Stimulated activated CD4-positive, alpha-beta T cell treated with anti-CD3 and anti-CD28 coated beads, Interleukin-4, amount 100 ng/mL, for 48 hours (primary cell): Measurements from ENCODE around the gene KIDINS220.

Experiments used
- DNase-seq, 2 donors: peaks; one replicate each; pipeline ENCODE4 v3.0.0-alpha.2; 2020; ENCODE audit warnings: low read depth in 2 of 2

Gene KIDINS220

DNA sequence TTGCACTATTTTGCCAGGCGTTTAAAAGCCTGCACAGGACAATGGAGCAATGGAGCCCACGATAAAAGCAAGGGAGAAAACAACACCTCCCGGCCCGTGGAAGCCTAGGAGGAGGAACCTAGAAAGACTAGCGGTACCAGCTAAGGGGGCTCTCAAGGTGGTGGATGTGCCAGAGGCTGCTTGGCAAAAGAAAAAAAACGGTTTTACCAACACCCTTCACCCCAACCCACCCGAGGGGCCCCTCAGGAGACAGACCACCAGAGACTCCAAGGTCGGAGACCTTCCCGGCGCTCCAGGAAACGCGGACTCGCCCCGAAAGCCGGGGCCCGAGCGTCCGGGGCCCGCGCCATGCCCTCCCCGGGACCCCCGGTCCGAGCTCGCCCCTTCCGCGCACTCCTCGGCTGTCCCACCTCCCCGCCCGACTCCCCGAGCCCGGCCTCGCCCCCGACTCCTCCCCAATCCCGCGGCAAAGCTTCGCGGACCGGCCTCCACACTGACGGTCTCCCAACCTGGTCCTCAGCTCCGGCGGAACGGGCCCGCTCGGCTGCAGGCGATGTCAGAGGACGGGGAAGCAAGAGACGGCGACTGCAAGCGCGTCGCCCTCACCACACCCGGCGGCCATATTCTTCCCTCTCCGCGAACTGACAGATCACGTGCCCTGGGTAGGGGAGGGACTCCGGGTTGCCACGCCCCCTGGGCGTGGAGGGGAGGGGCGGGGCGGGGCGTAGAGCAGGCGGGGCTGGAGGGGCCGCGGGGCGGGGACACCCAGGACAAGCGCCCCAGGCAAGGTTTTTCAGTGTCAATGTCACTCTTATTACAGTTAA is at the start of gene KIDINS220:
Gene KIDINS220, minus strand, starts transcription at position 643 of the 824 bp plus-strand sequence. CDS start 10,520 bp downstream, outside the sequence.
- peak; percentile 70 to 79 for DNase-seq

DNA sequence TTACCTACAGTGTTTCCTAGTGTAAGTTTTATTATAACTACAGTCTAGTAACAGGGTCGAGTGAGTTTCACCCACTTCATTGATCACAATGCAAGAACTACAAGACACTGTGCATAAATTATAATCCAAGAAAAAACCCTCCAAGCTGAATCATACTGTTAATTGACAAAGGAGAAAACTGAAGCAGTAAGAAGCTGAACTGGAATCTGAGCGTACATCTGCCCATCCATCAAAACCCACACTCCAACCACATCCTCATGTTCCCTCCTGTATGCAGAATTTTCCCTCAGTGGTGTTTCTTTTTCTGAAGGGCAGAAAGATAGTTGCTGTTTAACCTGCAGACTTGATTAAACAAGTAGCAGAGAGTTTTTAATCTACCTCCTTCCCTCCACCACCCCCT is 49.5 kb upstream of the KIDINS220 start:
- no peak for DNase-seq

DNA sequence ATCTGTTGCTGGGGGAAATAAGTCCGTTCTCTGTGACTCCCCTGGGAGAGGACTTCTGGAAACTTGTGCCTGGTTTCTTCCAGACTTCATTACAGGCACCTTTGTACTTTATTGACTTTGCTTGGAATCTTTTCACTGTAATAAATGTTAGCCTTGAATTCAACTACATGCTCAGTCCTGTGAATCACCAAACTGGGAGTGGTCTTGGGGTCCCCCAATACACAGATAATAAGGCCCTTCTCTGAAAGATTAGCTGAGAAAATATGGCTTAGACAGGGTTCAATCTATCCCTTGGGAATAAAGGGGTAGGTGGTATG is 48.7 kb upstream of the KIDINS220 start:
- no peak for DNase-seq

DNA sequence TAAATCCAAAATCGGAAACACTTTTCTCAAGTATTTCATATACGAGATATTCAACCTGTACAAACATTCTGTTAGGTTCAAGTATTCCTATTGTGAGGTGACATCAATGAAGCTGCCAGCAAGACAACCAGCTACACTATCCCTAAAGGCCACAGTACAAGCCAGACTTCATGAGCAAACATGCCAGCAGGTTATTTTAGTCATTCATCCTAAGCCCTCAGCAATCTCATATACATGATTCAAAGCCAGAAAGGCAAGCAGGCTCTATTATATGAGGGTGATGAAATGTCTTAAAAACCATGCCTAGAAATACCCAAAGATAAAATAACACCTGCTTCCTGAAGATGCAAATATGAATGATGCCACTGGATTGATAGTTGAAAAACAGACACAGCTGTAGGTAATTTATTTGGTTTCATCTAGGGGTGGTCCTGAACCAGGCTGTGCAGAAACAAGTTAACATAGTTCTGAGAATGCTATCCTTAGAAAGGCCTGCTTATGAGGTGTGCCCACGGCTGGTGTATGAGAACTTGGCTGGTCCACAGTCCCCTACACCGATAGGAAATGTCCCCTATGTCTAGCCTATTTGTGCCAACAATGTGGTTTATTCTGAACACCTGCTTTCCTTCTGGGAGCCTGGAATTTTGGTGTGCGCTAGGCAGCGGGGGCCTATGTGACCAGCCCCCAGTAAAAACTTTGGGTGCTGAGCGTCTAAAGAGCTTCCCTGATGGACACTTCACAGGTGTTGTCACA is 48.2 kb upstream of the KIDINS220 start:
- DNase-seq: no peak

DNA sequence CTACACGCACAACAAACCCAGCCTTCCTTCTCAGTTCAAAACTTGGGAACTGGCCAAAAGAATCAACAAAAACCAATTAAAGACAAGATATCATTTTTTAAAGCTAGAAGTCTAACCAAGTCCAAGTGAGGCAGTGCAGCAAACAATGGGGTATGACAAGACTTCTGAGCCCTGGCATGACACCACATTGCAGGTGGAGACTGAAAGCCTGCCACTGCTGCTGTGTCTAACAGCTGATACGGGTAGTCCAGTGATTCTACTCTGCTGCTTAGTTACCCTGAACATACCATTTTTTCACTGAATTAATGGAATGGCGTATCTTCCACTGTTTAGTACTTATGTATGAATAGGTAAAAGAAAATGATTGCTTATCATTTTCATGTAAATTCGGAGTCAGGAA is 47.4 kb upstream of the KIDINS220 start:
- DNase-seq: no peak

DNA sequence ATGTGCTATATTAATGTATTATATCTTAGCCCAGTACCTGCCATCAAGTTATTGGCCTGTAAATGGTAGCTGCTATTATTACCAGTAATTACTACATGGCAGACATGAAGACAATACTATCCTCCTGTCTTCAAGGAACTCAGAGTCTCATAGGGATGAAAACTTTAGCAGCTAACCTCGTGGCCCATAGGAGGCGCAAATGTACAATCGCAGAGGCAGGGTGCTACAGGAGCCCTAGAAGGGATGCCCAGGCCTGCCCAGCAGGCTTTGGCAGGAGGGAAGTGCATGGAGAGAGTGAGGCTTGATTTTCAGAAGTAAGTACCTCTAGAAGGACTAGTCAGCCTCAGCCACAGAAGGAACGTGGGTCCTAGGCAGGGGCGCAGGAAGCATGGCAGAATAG is 44.7 kb upstream of the KIDINS220 start:
- DNase-seq: no peak

DNA sequence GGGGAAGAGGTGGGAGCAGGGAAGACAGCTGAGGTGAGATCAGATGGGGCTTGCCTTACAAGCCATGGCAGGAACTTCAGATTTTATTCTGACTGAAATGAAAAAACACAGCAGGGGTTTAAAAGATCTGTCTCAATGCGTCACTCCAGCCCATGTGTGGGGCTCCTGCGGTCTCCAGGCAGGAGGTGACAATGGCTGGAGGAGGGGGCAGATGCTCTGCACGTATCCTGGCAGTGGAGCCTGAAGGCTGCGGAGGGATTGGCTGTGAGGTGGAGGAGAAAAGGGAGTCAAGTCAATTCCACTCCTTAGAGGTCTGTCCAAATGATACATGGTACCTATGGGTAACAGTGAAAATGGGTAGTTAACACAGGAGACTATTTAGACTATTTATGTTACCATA is 40.5 kb upstream of the KIDINS220 start:
- no peak for DNase-seq

DNA sequence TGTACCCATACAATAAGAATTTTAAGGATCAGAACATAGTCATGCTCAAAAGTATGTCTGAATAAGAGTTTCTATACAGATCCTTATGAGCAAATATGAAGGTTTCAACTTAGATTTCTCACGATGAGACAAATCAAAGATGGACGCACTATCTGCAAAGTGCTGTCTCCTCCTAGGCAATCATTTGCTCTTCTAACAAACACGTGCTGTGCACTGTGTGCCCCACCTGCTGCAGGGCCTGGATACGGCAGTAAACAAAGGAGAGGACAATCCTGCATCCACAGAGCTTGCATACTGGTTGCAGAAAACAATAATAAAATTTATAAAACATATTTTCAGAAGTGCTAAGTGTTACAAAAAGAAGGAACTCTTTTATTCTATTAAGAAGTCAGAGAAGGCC is 39.9 kb upstream of the KIDINS220 start:
- no peak for DNase-seq

DNA sequence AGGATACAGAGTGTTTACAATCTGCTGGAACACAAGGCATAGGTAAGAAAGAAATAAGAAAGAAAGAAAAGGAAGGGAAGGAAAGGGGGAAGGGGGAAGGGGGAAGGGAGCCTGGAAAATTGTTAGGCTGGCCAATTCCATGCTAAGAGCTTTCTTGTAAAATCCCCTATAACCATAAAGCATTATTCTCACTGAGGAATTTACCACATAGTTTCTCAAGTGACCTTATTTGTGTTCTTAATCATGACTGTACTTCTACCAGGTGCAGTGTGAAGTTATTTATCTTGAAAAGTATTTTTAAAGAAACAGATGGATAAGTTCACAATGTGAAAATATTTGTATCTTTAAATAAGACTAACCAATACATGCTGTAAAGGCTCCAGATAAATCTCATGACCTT is 39.2 kb upstream of the KIDINS220 start:
- no peak for DNase-seq

DNA sequence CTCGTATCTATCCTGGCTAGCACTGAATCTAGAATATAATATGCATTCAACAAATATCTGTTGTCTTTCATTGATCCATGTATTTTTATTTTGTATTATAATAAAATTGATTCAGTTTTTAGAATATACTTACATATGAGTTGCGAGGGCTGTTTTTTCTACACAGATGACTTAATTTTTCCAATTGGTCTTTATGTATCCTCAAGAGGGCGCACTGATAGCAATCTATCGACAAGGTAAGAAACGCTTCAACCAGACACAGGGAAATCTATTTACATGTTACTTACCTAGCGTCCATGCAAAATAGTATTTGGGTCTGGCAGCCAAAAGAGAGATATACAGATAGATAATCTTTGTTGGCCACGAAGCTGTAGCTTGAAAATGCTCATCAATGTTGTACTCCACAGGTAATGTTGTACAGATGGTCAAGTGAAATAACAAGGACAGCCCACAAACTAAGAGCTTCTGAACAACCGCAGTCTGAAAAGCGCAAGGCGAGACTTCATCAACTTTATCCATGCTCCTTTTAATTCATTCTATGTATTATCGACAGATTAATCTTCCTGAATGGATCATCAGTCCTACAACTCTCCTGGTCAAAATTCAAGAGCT is 35.5 kb upstream of the KIDINS220 start:
- no peak for DNase-seq

DNA sequence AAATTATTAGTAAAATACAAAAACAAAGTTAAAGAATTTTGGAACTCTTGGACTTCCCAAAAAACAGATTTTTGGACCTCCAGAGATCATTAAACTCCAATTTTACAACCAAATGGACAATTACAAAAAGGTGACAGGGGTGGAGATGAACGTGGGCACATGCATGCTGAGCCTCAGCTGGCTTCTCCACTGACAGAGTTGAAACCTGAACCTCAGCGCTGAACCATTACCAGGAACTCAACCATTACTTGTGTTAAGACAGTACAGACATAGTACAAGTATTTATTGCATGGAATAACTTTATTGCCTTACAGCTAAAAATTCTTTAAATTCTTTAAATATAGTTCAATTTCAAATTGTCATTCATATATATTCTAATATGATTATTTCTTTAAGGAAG is 33.0 kb upstream of the KIDINS220 start:
- DNase-seq: no peak

DNA sequence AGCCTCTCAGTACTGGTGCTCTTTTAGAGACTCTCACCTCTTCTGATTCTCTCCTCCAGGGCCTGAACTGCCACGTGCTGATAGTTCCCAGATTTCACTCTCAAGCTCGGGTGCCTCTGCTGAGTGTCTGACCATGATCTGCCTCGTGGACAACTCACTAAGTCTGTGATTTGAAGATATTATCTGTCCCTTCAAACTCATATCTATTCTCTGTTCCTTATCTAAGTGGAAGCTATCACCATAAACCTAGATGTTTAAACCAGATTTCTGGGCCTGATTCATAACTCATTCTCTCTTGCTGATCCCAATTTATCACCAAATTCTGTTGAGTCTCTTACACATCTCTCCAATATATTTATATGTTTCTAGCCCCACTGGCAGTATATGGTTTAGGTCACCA is 29.9 kb upstream of the KIDINS220 start:
- no peak for DNase-seq

DNA sequence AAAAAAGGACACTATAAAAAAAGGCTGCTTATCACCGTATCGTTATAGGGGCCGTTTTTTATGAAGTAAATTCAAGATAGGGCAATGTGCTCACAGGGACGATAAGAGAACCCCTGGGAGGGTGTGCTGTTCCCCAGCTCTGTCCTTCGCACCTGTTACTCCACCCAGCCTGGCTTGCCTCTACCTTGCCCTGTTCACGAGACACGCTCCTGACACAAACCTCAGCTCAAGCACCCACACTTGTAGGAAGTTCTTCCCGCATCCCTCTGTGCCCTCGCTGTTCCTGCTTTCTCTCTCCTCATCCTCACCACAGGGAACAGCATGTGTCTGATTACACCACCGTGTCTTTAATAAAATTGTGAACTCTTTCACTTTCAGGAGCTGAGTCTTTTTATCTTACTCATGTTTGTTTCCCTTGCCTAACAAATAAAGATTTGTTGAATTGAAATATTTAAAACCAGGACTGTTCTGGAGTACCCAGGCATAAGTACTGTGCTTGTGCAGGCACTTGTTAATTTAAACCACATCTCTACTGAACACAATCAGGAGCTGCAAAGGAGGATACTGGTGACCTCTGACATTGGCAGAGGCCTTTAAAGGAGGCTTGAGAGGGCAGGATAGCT is 26.0 kb upstream of the KIDINS220 start:
- no peak for DNase-seq

DNA sequence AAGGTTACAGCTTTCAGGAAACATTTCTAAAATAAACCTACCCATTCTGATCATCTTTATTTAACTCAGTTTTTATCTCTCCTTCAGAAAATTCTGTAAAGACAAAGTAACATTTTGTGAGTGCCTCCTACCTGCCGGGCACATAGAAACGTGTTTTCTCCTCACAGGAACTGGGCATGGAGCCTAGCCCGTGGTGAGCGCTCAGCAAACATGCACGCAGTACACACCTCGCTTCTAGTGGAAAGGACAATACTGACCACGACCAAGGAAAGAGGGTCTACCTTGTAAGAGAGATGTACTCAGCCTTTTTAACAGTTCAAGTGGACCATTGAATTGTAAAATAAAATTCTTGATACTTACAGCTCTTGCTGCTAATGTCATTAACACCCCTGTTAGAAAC is 24.8 kb upstream of the KIDINS220 start:
- DNase-seq: no peak

DNA sequence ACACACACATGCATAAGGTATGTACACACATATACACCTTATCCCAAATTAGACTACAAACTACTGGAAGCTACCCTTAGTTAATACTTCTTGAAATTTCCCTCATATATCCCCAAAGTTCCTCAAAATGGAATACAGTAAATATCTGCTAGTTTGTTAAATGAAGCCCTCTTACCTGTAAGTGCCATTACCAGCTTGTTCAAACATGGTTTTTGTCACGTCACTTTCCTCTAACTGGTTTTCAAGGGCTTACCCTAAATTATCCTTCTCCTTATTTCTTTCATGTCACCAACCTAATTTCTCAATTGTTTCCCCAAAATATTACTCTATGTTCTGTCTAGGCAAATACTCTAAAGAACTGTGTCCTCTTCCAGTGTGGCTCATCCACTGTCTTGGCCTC is 24.4 kb upstream of the KIDINS220 start:
- DNase-seq: no peak

DNA sequence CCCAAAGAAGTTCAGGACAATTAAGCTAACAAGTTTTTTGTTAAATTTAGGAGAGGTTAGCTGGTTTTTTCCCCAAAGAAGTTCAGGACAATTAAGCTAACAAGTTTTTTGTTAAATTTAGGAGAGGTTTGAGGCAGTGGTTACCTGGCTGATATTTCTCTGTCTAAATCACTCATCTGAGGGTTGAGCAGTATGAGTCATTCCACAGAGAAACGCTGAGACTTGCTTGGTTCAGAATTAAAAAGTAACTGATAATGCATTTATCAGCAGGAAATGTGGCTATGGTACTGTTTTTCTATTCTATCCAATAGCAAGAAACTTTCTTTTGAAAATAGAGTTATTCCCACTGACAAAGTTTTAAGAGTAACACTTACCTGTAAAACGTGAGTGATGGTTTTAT is 22.8 kb upstream of the KIDINS220 start:
- DNase-seq: no peak

DNA sequence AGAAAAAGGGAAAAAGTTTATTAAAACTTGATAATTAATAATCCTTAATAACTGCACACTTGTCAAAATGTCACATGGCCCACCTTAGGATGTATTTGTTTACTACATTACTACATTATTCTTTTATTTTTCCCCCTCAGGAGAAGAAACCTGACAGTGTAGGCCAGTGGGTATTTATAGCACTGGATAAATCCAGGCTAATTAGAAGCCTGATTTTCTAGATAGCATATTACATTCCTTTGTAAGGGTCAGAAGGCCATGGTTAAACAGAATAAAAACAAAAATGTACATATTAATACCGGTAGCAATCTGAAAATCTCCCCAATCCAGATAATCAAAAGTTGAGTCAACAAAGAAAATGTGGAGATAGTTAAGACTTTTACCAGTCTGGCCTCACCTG is 21.5 kb upstream of the KIDINS220 start:
- no peak for DNase-seq

DNA sequence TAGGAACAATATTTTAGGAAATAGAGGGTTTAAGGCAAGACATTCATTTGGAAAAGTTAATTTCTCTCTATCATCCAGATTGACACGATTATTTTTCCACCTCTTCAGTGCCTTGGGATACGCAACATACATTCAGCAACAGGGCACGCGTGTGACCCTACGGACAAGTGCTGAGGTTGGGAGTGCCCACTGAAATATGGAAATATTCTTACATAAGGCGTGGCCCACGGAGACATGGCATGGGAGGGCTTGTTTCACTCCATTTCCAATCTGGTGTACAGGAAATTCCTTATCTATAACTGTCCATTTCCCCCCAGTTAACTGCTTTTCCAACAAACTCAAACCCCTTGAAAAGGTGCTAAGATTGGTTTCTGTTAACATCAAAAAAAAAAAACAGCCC is 20.9 kb upstream of the KIDINS220 start:
- DNase-seq: no peak

DNA sequence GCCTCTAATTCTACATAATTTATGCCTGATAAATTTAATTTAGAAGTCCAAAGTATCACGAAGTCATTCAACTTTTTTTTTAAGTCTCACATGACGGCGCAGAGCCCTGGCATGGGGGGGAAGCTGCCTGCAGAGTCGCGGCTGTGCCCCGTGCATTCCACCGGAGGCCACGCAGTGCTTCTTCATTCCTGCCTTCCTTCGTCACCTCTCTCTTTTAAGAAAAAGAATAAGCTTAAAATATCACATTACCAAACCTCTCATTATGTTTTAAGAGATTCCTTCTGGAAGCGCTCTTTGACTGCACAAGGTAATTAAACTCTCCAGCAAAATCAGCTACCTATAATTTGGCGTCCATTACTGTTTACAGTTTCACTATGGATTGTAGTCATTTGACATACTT is 20.3 kb upstream of the KIDINS220 start:
- DNase-seq: no peak

DNA sequence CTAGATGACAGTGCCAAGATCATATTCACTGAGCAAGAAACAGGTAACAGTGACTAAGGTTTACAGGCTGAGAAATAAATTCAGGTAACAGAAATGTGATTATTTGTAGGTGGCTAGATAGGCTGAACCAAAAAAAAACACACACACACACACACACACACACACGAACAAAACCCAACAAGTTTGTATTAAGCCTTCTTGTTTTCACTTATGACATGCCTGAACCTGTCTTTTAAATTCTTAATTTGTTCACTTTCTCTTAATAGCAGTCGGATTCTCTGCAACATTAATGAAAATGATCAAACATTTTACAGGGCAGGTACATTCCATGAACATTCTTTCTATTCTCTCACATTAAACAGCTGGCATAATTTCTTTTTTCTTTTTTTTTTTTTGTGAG is 18.8 kb upstream of the KIDINS220 start:
- DNase-seq: no peak

DNA sequence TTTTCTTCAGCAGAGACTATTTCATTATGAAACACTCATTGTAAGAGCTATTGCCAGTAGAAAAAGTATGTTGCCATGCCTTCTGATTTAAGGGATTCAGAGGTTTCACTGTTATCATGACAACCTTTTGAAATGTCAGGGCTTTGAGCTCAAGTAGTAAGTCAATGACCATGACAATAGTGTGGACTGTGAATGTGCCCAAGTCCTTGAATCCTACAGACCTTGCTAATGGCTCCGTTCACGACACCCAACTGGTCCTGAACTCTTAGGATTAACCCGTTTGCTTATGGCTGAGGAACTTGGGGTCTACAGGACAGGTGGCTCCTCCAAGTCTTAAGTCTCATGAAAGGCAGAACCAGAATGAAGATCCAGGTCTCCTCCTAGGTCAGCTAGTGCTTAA is 17.6 kb upstream of the KIDINS220 start:
- no peak for DNase-seq

DNA sequence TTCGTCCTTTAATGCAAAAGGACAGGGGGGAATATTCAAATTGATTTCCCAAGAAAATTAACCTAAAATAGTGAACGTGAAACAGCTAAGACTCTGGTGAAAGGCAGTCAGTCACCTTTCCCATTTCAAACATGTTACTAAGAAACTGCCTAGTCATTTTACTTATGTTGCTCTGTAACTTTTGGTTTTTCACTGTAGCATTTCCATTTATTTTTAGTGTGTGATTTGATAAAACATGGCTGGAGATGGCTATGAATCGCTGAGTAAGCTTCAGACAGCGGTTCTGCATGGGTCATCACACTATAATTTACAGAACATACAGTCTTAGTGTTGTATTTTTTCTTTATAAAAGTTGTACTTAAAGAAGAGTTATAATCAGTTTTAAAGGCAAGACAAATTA is 16.0 kb upstream of the KIDINS220 start:
- DNase-seq: no peak
